Fibroblast of the conjunctiva (primary cell): Measurements from ENCODE around the gene NDUFS3.
"Not testable (repeated sequence)": the region's sequence is repeated elsewhere in the genome, so short reads cannot be mapped to it uniquely, and the experiment has no call there.

ENCODE experiments used
- DNase-seq: peaks from one replicate; pipeline ENCODE4 v3.0.0-alpha.2; 2010; ENCODE audit warnings: low read depth

The NDUFS3 gene

DNA sequence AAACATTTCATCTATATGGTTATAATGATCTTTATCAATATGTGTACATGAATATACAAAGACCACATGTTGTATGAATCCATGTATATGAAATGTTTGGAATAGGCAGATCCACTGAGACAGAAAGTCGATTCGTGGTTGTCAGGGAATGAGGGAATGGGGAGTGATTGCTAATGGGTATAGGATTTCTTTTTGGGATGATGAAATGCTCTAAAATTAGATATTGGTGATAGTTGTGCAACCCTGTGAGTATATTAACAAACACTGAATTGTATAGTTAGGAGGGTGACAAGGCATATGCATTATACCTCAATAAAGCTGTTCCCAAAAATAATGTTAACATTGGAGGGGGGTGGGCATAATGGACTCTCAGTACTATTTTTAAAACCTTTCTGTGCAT lies 18.4 kb upstream of the NDUFS3 start:
- no peak for DNase-seq

DNA sequence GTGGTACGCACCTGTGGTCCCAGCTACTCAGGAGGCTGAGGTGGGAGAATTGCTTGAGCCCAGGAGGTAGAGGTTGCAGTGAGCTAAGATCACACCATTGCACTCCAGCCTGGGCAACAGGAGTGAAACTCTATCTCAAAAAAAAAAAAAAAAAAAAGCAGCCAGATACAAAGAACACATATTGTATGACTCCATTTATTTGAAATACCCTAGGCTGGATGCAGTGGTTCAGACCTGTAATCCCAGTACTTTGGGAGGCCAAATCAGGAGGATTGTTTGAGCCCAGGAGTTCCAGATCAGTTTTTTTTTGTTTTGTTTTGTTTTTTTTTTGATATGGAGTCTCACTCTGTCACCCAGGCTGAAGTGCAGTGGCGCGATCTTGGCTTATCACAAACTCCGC lies 16.5 kb upstream of the NDUFS3 start:
- not testable (repeated sequence) for DNase-seq

DNA sequence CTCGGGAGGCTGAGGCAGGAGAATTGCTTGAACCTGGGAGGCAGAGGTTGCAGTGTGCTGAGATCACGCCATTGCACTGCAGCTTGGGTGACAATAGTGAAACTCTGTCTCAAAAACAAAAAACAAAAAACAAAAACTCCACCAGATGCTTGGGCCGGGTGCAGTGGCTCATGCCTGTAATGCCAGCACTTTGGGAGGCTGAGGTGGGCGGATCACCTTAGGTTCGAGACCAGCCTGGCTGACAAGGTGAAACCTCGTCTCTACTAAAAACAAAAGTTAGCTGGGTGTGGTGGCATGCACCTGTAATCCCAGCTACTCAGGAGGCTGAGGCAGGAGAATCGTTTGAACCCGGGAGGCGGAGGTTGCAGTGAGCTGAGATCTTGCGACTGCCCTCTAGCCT lies 14.5 kb upstream of the NDUFS3 start:
- DNase-seq, result not testable (repeated sequence)

DNA sequence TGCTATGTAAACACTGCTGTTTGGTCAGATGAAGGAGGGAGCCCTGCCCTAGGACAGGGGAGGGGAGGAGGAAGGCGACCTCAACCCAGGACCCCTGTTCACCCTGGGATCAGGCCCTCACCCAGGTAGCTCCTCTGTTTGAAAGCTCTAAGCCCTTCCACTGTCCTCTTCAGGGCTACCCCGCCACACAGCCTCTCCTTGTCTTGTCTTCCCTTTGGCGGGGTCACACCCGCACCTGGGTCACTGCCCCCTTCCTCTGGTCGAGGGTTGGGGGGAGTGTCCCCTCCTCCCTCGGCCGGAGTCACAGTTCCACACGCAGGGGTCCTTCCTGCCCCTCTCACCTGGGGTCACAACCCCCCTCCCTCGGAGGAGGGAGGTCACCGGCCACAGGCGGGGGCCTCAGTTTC lies 13.9 kb upstream of the NDUFS3 start:
- no peak for DNase-seq

DNA sequence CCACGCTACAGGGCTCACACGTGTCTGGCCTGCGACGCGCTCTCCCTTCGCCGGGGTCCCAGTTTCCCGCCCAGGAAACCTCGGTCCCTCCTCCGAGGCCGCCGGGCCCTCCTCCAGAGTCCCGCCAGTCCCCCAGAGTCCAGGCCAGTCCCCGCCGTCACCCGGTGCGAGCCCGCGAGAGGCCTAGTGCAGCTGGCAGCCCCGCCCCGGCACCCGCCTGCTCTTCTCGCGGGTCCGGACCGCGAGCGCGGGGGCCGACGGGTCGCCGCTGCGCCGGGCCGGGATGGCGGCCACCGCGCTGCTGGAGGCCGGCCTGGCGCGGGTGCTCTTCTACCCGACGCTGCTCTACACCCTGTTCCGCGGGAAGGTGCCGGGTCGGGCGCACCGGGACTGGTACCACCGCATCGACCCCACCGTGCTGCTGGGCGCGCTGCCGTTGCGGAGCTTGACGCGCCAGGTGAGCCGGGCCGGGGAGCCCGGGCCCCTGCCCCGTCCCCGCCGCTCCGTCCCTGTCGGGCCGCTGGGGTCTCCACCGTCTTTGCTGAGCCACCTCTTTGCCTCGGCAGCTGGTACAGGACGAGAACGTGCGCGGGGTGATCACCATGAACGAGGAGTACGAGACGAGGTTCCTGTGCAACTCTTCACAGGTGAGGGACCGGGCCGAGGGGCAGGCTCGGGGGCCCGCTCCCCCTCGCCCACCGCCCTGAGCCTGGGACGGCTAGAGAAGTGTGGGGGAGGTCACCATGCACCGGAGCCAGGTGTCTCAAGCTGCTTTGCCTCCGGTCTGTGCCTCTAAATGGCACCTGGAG lies 13.3 kb upstream of the NDUFS3 start, which contains the start of gene PTPMT1:
TSS of gene PTPMT1 (plus strand) at position 260 of the 809 bp plus-strand sequence. CDS start at position 284, 24 bp downstream.
- no peak for DNase-seq

DNA sequence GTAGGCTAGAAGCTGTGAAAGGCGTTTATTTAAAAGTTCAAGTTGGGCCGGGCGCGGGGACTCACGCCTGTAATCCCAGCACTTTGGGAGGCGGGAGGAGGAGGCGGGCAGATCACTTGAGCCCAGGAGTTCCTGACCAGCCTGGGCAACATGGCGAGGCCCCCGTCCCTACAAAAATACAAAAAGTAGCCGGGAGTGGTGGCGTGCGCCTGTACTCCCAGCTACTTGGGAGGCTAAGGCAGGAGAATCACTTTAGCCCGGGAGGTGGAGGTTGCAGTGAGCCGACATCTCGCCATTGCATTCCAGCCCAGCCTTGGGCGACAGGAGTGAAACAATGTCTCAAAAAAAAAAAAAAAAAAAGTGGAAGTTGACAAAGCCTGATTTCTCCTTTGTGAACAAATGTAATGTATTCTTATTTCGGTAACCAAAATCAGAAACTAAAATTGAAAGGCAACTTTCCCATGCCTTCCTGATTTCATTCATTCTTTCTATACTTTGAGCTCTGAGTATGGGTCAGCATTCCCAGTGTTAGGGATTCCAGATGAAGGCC lies 12.7 kb upstream of the NDUFS3 start:
- DNase-seq, result no peak

DNA sequence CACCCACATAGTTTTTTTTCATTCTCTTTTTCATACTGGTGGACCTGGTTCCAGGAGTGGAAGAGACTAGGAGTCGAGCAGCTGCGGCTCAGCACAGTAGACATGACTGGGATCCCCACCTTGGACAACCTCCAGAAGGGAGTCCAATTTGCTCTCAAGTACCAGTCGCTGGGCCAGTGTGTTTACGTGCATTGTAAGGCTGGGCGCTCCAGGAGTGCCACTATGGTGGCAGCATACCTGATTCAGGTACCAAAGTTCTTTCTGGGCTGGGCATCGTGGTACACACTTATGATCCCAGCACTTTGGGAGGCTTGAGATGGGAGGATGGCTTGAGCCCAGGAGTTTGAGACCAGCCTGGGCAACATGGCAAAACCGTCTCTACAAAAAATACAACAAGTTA lies 9.2 kb upstream of the NDUFS3 start:
- DNase-seq, result no peak

DNA sequence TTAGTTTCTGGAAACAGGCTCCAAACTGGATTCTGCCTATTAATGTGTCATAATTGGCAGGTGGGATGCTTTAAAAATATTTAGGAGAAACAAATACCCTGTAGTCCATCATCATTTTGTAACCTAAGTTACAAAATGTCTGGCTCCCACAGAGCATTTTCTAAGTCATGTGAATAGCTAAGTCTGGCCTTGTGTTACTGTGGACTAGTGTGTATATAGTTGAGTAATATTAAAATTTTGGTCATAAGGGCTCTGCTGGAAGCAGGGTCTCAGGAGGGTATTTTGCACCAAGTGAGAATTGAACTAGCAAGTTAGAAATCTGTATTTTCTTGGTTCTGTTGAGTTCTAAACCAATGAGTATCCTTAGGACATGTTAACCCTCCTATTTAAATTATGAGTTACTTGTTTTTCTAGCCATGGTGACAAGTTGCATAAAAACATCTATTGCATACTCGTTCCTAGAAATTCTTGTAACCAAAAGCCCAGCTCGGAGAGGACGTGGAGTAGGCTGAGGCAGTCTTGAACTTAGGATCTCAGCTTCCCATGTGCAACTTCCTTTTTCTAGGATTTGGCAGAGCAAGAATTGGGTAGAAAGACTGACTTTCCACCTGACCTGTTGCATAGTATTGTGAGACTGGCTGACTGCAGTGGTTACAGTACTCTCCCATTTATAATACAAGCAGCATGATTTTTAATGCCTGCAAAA lies 8.1 kb upstream of the NDUFS3 start:
- no peak for DNase-seq

DNA sequence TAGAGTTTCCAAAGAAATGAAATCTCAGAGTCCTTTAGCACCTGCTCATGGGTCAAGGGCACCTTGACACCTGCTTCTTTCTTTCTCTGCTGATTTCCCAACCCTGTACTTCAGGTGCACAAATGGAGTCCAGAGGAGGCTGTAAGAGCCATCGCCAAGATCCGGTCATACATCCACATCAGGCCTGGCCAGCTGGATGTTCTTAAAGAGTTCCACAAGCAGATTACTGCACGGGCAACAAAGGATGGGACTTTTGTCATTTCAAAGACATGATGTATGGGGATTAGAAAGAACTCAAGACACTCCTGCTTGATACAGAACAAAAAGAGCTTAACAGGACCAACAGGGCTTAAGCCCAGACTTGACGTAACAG lies 7.5 kb upstream of the NDUFS3 start:
- no peak for DNase-seq

DNA sequence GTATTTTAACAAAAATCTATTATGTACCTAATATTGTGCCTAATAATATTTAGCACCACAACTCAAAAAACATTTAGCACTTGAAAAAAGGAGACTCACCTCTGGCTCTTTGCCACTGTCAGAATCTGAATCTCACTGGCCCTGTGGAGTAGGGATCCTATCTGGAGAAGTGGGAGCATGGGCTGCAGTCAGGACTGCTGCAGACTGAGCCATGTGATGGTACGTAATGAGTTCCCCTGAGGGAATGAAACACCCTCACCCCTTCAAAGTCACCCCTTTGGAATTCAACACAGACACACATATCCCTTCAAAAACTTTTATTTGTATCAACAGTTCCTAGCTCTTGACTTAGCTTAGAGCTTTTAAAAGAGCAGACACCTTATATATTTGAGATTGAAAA lies 7.0 kb upstream of the NDUFS3 start:
- no peak for DNase-seq

DNA sequence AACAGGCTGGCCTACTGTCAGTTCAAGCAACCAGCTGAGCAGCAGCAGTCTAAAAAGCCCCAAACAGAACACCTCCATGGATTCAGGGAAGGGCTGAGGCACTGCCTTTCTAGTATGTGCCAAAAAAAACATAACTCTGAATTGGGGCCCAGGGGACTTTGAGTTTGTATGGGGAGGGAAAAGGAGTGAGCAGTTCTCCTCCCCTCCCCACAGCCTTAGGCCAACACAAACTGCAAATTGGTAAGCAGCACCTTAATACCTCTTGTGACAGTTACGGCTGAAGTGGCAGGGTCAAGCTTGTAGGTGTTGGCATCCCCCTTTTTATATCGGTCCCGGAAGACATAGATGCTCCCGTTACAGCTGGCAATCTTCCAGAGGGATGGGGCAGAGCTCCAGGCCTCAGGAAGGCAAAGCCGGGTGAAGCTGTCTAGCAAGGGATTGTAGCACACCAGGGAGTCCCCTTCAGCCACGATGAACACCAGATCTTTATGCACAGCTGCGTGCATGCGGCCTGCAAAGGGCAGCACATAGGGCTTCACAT lies 6.1 kb upstream of the NDUFS3 start:
- no peak for DNase-seq

DNA sequence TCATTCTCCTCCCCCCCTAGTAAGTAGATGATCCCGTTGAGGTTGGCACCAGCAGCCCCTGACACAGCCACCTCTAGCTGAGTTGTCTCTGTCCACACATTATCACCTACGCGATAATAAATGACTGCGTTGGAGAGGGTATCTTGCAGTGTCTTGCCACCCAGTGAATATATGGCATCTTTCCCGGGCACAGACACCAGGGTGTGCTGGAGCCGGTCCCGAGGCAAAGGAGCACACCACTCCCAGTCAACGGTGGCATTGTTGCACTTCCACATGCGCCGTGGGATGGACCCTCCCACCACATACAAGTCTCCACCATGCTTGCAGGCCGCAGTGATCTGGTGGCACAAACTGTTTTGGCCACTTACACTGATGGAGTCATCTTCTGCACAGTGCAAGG lies 5.6 kb upstream of the NDUFS3 start:
- DNase-seq, result no peak

DNA sequence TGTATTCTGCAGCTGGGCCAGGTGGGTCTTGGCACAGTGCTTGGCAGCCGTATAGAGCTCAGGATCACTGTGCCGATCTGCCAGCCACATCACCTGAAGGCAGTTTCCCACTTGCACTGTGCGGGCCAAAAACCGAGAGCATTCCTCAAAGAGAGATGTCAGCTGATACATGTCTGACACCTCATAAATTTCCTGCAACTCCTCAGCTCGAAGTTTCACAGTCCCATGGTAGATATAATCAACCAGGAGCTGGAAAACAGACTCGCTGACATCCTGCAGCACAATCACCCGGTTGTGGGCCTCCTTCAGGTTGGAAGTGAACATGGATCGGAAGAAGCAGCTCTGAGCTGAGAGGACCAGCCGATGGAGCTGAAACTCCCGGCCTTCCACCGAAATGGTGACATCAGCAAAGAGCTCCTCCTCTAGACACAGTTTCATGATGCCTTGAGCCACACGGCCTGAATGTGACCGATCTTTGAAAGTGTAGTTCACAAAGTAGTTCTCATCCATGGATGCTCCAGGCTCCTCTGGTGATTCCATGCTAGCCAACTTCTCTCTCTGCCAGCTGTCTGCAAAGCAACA lies 1.3 kb upstream of the NDUFS3 start:
- DNase-seq, result no peak

DNA sequence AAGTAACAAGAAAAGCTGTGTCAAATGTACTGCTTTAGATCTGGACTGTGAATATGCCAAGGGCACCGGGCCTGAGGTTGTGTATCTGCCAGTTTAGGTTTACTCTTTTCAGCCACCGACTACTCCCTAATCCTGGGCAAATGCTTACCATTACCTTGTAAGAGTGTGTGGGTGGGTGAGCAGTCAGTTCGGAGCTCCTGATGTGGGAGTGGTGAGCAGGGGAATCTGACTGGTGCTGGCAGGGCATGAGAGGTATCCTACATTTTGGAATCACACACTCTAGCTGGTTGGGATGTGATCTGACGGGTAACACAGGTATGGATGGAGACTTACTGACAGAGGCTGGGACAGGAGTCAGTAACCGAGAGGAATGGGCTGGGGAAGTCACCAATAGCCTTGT lies 5.0 kb downstream of the NDUFS3 start:
- DNase-seq, result no peak

DNA sequence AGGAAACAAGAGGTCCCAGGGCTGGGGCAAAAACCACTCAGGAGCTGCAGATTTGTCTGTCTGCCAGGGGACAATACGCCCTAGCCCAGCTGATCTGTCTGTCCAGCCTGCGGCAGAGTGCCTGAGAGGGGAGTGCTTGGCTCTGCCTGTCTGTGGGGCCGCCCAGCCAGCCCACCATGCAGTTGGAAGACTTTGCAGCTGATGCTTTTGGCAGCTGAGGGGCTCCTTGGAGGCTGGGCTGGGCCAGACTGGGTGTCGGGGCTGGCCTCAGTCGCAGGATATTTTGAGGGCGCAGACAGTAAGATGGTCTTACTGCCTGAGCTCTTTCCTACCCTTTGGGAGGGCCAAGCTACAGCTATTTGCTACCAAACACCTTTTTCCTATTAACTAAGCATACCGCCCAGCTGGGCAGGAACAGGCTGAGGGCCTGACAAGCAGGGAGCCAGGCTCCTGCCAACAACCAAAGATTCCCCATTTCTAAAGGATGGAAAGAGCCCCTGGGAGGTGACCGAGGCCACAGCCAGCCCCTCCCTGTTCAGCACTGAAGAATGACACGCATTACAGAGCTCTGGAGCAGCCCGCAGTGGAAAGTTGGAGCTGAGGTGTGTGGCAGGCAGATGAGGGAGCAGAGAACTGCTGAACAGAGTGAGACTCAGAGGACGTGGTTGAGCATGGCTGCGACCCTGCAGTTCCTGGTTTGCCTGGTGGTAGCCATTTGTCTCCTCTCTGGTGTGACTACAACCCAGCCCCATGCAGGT lies 7.4 kb downstream of the NDUFS3 start, which contains the start of gene FAM180B:
TSS of gene FAM180B (plus strand) at position 581 of the 758 bp plus-strand sequence. CDS start at position 672, 91 bp downstream.
- DNase-seq, result peak; percentile 46

DNA sequence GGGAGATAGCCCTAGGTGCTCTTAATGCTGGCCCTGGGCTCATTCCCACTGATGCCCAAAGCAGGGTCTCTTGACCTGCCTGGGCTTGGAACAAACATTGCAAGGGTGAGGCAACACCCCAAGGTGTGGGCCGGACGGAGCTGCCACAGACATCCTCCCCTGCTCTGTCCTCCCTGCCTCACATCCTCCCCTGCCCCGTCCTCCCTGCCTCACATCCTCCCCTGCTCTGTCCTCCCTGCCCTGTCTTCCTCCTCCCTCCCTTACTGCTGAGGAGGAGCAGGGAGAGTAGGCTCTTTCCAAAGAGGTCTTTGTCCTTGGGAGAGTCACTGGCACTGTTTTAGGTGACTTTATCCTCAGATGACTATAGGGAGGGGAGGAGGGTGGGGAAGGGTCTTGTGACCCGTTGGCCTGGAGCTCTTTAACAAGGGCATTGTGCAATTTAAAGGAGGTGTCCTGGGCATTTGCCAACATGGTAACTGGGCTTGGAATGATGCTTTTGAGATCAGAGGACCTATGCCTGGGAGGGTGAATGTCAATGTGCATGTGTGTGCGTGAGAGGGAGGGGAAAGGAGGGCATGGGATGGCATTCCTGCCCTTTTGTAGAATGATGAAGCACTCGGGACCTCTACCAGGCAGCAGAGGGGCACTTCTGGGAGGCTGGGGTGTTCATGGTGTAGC lies 8.3 kb downstream of the NDUFS3 start:
- no peak for DNase-seq

DNA sequence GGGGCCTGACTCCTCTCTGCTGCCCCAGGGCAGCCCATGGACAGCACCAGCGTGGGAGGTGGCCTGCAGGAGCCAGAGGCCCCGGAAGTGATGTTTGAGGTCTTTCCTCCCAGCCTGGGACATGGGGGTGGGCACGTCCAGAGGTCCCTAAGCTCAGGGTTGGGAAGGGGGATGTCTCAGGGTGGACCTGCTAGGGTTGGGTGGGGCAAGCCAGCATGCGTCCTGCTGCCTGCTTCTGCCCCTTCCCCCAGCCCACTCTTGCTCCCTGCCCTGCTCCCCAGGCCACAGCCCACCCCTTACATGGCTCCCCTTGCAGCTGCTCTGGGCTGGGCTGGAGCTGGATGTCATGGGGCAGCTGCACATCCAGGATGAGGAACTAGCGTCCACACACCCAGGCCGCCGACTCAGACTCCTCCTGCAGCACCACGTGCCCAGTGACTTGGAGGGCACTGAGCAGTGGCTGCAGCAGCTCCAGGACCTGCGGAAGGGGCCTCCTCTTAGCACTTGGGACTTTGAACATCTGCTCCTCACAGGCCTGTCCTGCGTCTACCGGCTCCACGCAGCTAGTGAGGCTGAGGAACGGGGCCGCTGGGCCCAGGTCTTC lies 9.0 kb downstream of the NDUFS3 start:
- DNase-seq, result no peak

DNA sequence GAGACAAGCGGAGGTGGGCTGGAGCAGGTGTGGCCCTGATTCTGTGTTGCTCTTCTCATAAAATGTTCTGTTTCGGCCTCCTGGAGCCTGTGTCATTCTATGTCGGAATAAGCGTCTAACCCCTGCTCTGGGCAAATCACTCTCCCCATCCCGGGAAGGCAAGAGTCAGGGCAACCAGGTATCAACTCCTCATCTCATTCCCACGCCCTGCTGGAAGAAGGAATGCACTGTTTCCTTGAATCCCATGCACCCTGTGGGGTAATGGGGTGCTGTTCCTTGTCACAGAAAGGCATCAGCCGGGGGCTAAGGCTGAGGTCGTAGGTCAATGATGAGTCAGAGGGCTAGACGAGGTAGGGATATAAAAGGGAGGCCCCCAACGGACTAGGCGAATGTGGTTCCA lies 10.2 kb downstream of the NDUFS3 start:
- no peak for DNase-seq

DNA sequence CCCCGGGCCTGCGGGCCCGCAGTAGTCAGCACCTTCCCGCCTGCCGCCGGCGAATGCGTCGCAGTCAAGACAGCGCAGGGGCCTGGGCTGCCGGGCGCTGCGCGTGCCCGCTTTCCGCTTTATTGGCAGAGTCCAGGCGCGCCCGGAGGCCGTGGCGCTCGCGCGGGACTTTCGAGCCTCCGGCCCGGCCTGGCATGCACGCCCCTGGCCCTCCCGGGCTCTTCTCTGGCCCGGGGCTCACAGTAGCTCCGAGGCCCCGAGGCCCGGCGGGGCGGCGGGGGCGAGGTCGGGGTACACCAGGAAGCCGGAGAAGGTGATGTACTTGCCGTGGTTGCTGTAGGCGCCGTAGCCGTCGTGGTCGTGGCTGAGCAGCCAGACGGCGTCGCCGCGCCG lies 10.7 kb downstream of the NDUFS3 start:
- no peak for DNase-seq

DNA sequence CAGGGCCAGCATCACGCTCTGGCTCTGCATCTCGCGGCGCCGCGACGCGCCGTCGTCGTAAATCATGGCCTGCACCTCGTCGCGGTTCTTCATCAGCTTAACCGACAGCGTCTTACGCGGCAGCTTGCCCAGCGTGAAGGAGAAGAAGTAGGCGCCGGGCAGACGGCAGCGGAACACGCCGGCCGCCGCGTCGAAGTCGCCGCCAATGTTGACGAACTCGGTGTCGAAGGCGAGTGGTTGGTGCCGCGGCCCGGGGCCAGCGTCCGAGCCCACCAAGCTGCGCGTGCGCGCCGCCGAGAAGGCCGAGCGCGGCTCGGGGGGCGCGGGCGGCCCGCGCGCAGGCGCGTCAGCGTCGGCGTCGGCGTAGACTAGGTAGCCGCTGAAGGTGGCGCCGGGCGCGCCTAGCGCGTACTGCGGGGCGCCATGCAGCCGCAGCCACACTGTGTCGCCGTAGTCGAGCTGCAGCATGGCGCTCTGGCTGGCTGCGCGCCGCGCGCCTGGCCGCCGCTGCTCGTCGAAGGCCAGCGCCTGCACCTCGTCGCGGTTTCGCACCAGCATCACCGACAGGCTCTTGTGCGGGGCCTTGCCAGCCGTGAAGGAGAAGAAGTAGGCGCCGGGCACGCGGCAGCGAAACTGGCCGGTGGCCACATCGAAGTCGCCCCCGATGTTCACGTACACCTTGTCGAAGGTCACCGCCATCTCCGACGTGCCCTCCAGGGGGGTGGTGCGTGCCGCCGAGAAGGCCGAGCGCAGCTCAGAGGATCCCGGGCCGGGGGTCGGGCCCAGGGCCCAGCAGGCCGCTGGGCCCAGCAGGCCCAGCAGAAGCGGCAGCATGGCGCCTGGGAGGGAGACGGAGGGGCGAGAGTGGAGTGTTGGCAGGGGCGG lies 11.3 kb downstream of the NDUFS3 start:
- DNase-seq, result no peak
